GM19438 (cell line): ENCODE results near the gene PTPRF.

Experiments used
- ATAC-seq: cut with Tn5 transposase; IDR thresholded peaks from one replicate; pipeline ENCODE4 v1.9.1; 2021; ENCODE audit warnings: low read depth; ENCODE audit not compliant: unreplicated experiment

PTPRF gene

DNA sequence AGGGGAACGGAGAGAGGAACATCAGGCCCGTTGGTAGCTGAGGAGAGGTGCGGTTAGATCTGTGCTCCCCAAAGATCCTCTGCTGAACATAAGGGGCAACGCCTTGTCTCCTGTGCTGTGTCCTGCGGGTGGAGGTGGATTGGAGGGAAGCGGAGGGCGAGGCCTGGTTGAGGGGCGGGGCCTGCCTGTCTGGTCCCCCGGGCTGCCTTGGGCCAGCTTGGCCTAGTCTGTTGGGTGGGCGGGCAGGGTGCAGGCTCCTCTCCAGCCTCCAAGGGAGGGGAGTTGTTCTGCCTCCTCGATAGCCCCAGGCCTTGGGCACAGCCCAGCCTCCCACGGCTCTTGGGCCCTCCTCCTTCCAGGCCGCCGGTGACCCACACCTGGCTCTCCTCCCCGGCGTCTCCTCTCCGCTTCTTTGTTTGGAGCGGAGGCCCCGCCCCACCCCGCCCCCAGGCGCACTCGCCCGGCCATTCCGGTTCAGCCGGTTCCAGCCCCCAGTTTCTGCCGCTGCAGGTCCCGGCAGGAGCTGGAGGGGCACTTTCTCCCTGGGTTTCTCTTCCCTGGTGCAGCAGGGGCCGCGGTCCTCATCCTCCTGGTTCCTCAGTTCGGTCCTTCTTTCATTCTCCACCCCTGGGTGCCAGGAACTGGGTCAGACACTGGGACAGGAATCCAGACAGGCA lies 19.4 kb downstream of the PTPRF start:
- ATAC-seq = no peak

DNA sequence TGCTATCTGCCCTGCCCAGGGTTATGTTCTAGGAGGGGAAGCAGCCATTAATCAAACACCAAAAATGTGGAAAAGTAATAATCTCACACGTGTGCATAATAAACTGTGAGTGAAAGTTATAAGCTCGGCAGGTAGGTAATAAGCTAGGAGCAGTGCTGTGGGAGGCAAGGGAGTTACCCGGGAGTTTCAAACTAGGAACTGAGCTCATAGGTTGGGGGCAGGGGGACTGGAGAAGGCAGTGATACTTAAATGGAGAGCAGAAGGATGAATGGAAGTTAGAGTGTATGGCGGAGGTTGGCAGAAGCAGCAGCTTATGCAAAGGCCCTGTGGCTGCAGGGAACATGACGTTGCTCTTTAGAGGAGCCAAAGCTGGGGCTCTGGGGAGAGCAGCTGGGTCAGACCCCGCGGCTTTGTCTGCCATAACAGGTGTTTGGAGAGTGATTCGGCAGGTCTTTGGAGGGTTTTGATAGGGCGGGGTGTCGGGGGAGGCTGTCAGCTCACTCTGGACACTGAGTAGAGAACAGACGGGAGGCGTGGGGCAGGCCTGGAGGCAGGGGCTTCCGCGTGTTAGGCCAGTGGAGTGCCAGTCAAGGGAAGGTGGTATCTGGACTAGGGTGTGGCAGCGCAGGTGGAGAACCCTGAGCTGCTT lies 20.0 kb downstream of the PTPRF start:
- ATAC-seq = no peak

DNA sequence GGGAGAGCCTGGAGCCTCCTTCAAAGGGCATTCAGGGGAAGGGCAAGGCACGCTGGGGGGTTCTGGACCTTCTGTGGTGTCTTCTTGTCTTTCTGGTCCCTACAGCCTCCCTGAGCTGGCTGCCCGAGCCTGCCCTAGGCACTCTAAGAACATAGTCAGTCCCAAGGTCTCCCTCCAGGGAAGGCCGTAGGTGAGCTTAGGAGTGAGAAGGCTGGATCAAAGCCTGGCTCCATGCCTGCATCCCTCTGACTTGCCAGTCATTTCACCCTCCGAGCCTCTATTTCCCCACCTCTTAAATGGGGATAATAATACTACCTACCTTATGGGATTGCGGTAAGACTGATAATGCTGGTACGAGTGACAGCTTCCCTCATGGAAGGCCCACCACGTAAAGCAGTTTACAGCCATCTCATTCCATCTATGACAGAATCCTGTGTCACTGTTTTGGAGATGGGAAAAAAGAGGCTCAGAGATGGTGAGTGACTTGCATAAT lies 20.8 kb downstream of the PTPRF start:
- no peak for ATAC-seq

GRCh38 chr1:43552059-43552742 lies 21.5 kb downstream of the PTPRF start:
- no peak for ATAC-seq

GRCh38 chr1:43552813-43553212 lies 22.1 kb downstream of the PTPRF start:
- no peak for ATAC-seq

- no peak for ATAC-seq
Measured at GRCh38 chr1:43554444-43554992, 23.8 kb downstream of the PTPRF start.

DNA sequence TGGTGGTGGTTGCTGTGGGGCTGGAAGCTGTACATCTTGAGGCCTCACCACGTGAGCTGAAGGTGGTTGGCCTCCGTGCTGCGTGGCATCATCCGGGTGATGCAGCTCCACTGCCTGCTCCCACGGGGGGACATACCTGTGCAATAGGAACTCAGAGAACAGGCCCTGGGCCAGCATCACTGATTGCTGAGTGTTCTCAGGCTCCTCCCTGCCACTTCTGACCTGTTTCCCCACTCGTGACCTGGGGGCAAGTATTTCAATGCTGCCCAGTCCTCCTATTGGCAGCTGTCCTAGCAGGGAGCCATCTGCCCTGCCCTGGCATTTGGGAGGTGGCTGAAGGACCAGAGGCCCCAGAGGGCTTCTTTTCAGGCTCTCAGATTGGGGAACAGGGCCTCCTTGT lies 26.1 kb downstream of the PTPRF start:
- ATAC-seq = no peak

DNA sequence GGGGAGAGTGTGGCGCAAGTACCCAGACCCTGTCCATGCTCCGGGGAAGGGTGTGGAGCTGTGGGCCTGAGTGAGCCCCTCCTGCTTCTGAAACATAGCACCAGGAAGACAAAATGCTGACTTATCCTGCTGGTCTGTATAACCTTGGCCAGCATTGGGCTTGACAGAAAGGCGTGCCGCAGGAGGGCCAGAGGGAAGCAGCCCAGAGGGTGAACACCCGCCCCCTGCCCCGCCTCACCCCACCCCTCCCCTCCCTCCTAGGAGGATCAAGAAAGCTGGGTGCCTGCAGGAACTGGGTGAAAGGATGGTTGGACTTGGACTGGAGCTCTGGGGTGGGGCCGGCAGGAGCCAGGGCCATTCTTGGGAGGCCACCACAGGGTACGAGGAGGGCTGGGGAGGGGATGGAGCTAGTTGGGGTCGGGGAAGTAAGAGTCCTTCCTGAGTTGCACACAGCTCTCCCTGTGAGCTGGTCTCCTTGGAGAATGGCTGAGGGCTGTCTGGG lies 27.1 kb downstream of the PTPRF start:
- ATAC-seq = no peak

DNA sequence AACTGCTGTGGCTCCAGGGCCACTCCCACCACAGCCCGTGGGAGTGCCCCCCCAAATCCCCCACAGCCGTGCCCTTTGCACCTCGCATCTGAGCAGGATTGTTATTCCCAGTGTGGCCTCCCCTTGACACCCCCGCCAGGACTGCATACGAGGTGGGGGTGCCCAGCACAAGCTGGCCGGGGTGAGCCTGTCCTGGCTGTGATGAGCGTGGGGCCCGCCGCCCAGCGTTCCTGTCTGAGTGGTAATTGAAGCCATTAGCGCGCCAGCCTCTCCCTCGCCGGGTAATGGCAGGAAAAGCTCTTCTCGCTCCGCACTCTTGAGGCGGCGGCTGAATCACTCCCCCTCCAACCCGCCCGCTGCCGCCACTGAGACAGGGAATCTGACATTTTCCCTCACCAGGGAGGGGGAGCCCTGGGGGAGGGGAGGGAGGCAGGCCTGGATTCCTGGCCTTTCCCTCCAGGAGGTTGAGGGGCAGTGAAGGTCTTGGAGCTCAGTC lies 27.7 kb downstream of the PTPRF start:
- no peak for ATAC-seq

GRCh38 chr1:43559714-43560113 lies 29.0 kb downstream of the PTPRF start:
- no peak for ATAC-seq

GRCh38 chr1:43560286-43560685 lies 29.6 kb downstream of the PTPRF start:
- ATAC-seq = no peak

DNA sequence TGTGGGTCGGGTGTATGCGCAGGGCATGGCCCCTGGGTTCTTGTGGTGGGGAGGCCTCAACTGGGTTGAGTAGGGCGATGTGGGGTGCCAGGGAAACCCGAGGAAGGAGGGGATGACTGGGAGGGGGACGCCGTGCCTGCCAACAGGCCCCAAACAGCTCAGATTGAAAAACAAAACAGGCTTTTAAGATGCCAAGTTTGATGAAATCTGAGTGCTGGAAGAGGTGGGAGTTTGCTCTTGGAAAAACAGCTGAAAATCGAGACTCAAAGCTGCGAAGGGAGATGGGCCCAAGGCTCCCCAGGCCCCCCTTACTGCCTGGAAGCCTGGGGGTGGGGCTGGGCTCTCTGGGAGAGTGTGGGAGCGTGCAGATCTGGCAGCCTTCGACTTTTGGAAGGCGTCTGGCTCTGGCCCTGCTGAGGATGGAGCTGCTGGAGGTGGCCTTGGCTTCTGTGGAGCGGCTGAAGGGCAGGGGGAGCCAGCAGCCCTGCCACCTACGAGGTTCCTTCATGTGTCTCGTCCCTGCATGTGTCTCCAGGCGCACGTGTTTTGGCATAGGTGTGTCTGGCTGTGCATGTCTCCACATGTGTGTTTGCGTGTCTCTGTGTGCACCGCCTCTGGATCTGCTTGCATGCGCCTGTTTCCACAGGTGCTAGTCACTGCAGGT lies 33.3 kb downstream of the PTPRF start:
- no peak for ATAC-seq

- ATAC-seq = no peak
Measured at GRCh38 chr1:43564551-43565348, 34.1 kb downstream of the PTPRF start.

GRCh38 chr1:43565600-43566360 lies 35.1 kb downstream of the PTPRF start:
- ATAC-seq = no peak

- no peak for ATAC-seq
Measured at GRCh38 chr1:43566382-43567044, 35.8 kb downstream of the PTPRF start.

DNA sequence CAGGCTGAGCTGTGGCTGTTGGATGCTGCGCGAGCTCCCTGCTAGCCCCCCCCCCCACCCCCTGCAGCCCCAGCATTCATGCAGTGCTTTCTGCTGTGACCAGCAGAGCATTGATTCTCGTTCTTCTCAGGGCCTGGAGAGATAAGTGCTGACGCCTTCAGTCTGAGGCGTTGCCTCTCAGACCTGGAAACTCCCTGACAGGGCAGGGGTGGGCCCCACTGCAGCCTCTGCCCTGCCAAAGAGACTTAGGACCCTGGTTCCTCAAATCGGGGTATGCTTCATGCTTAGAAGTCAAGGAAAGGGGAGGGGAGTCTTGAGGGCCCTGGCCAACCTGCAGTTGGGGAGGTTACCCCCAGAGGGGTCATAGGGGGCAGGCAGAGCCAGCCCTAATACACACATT lies 38.5 kb downstream of the PTPRF start:
- no peak for ATAC-seq

DNA sequence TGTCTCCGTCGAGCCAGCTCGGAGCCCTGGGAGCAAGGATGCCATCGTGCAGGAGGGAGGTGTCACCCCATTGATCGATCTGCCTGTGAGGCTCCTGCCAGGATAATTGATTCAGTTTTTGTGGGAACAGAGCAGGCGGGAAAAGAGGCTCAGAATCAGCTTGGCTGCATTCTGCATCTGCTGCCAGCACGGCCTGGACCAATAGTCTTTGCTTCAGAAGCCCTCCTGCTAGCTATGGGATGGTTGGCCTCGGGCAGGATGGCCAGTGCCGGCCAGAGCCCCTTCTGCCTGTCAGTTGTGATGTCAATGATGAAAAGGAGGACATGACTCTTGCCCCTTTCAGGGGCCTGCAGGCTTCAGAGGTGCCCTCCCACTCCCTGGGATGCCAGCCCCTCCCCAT lies 39.6 kb downstream of the PTPRF start:
- no peak for ATAC-seq

- ATAC-seq = no peak
Measured at GRCh38 chr1:43570715-43571114, 40.0 kb downstream of the PTPRF start.

- ATAC-seq = no peak
Measured at GRCh38 chr1:43572084-43572483, 41.4 kb downstream of the PTPRF start.
